ENCODE measurements around the gene DNAL1.
"Not testable (repeated sequence)": the region's sequence is repeated elsewhere in the genome, so short reads cannot be mapped to it uniquely, and the experiment has no call there.

DNAL1 gene

GRCh38 chr14:73655851-73656250, 11.1 kb downstream of the DNAL1 start:
- H3K4me1 ChIP-seq (ENCODE audit: insufficient read depth, low read length): no peaks in the 10 kb centered on the region
- H3K9ac ChIP-seq (ENCODE audit: low read depth, low read length): no peak overlapping the region
- no peak for ATAC-seq (ENCODE audit: insufficient read depth, low read depth)
- no peak overlapping the region for H3K4me2 ChIP-seq (ENCODE audit: insufficient read depth, low read length)
- DNase-seq: no peak
- no peak for TF ChIP-seq EZH2 (IDR thresholded peaks at IDR 0.05; ENCODE audit: borderline replicate concordance, low read depth, low read length, severe bottlenecking)
- TF ChIP-seq CTCF (IDR thresholded peaks at IDR 0.05; ENCODE audit: borderline replicate concordance, extremely low read depth, low read length, poor library complexity, severe bottlenecking): no peak
- no peak overlapping the region for H2AFZ ChIP-seq (ENCODE audit: low read depth, low read length)
- no peaks in the 10 kb centered on the region for H3K9me3 ChIP-seq (ENCODE audit: insufficient read depth, low read length, severe bottlenecking)
- H3K27ac ChIP-seq (ENCODE audit: low read length): no peak overlapping the region
- no peaks in the 10 kb centered on the region for H4K20me1 ChIP-seq (ENCODE audit: insufficient read depth, low read length)
- H3K4me3 ChIP-seq (ENCODE audit: low read depth in 1 of 2, low read length in 2 of 2): no peak overlapping the region
- no peaks in the 10 kb centered on the region for H3K27me3 ChIP-seq (ENCODE audit: insufficient read depth, low read length, poor library complexity)
- H3K79me2 ChIP-seq (ENCODE audit: insufficient read depth, low read length): no peaks in the 10 kb centered on the region
- H3K36me3 ChIP-seq (ENCODE audit: insufficient read depth, low read length): 0 out of 2 replicates have a peak, but pooled peaks cover 3% of the 10 kb centered on the region

- not testable (repeated sequence) for H3K79me2 ChIP-seq (ENCODE audit: insufficient read depth, low read length); H2AFZ ChIP-seq (ENCODE audit: low read depth, low read length); H3K27me3 ChIP-seq (ENCODE audit: insufficient read depth, low read length, poor library complexity); H3K36me3 ChIP-seq (ENCODE audit: insufficient read depth, low read length); ATAC-seq (ENCODE audit: insufficient read depth, low read depth); H3K9ac ChIP-seq (ENCODE audit: low read depth, low read length); H3K4me1 ChIP-seq (ENCODE audit: insufficient read depth, low read length); H3K9me3 ChIP-seq (ENCODE audit: insufficient read depth, low read length, severe bottlenecking); DNase-seq; H4K20me1 ChIP-seq (ENCODE audit: insufficient read depth, low read length); H3K4me3 ChIP-seq (ENCODE audit: low read depth in 1 of 2, low read length in 2 of 2); H3K4me2 ChIP-seq (ENCODE audit: insufficient read depth, low read length); H3K27ac ChIP-seq (ENCODE audit: low read length)
Observed at GRCh38 chr14:73659202-73659601, 14.4 kb downstream of the DNAL1 start.

- ATAC-seq (ENCODE audit: insufficient read depth, low read depth) (no peak), DNase-seq (no peak)
- H3K36me3 ChIP-seq (ENCODE audit: insufficient read depth, low read length): peaks cover 5% of the 10 kb centered on the region; the same call in 1 of the 2 replicates
- no peak overlapping the region for H3K4me2 ChIP-seq (ENCODE audit: insufficient read depth, low read length)
- H3K27me3 ChIP-seq (ENCODE audit: insufficient read depth, low read length, poor library complexity): no peaks in the 10 kb centered on the region
- H3K79me2 ChIP-seq (ENCODE audit: insufficient read depth, low read length): no peaks in the 10 kb centered on the region
- H3K4me1 ChIP-seq (ENCODE audit: insufficient read depth, low read length): no peaks in the 10 kb centered on the region
- no peak overlapping the region for H2AFZ ChIP-seq (ENCODE audit: low read depth, low read length)
- no peak overlapping the region for H3K27ac ChIP-seq (ENCODE audit: low read length)
- H3K9ac ChIP-seq (ENCODE audit: low read depth, low read length): no peak overlapping the region
- TF ChIP-seq CTCF (IDR thresholded peaks at IDR 0.05; ENCODE audit: borderline replicate concordance, extremely low read depth, low read length, poor library complexity, severe bottlenecking) (no peak), EZH2 (IDR thresholded peaks at IDR 0.05; ENCODE audit: borderline replicate concordance, low read depth, low read length, severe bottlenecking) (no peak)
- H3K9me3 ChIP-seq (ENCODE audit: insufficient read depth, low read length, severe bottlenecking): no peaks in the 10 kb centered on the region
- no peak overlapping the region for H3K4me3 ChIP-seq (ENCODE audit: low read depth in 1 of 2, low read length in 2 of 2)
- H4K20me1 ChIP-seq (ENCODE audit: insufficient read depth, low read length): no peaks in the 10 kb centered on the region
Observed at GRCh38 chr14:73660511-73660910, 15.7 kb downstream of the DNAL1 start.

DNA sequence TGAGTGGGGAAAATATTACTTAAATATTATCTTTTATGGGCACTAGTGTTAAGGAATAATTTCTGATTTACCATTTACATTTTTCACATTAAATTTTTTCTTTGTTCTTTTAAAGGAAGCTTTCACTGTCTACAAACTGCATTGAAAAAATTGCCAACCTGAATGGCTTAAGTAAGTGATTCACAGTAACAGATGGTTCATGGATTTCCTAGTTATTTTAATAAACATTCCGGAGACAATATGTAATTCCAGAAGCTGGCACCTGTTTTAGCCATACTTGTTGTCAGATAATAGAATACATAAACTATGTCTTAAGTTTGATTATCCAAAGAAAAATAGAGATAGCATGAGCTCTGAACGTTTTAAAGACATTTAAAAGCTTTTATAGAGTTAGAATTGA, 17.1 kb downstream of the DNAL1 start:
- no peak overlapping the region for H3K4me2 ChIP-seq (ENCODE audit: insufficient read depth, low read length)
- H3K9ac ChIP-seq (ENCODE audit: low read depth, low read length): no peak overlapping the region
- no peak overlapping the region for H3K4me3 ChIP-seq (ENCODE audit: low read depth in 1 of 2, low read length in 2 of 2)
- no peak overlapping the region for H3K27ac ChIP-seq (ENCODE audit: low read length)
- TF ChIP-seq EZH2 (IDR thresholded peaks at IDR 0.05; ENCODE audit: borderline replicate concordance, low read depth, low read length, severe bottlenecking) (no peak), CTCF (IDR thresholded peaks at IDR 0.05; ENCODE audit: borderline replicate concordance, extremely low read depth, low read length, poor library complexity, severe bottlenecking) (no peak)
- no peaks in the 10 kb centered on the region for H3K27me3 ChIP-seq (ENCODE audit: insufficient read depth, low read length, poor library complexity)
- H2AFZ ChIP-seq (ENCODE audit: low read depth, low read length): no peak overlapping the region
- no peak for DNase-seq
- no peaks in the 10 kb centered on the region for H3K9me3 ChIP-seq (ENCODE audit: insufficient read depth, low read length, severe bottlenecking)
- ATAC-seq (ENCODE audit: insufficient read depth, low read depth): no peak
- no peaks in the 10 kb centered on the region for H3K4me1 ChIP-seq (ENCODE audit: insufficient read depth, low read length)
- H3K36me3 ChIP-seq (ENCODE audit: insufficient read depth, low read length): peaks cover 5% of the 10 kb centered on the region; the same call in 1 of the 2 replicates
- H3K79me2 ChIP-seq (ENCODE audit: insufficient read depth, low read length): no peaks in the 10 kb centered on the region
- no peaks in the 10 kb centered on the region for H4K20me1 ChIP-seq (ENCODE audit: insufficient read depth, low read length)
